Colonic mucosa (tissue), 4 donors: ENCODE data around the gene SLC12A4. TPM values are rescaled to one million over a fixed set of nuclear protein-coding genes. Genes with fewer than 3 reads are reported as not detected.

Experiments used
- DNase-seq: peaks from one replicate; pipeline ENCODE4 v3.0.0-alpha.2; 2020
- H3K27ac ChIP-seq: fragments of 200-600 bp; one replicate; pipeline ENCODE4 v1.8.0; 2021
- H3K27me3 ChIP-seq: fragments of 200-600 bp; one replicate; pipeline ENCODE4 v1.8.0; 2021
- H3K36me3 ChIP-seq: fragments of 200-600 bp; one replicate; pipeline ENCODE4 v1.8.0; 2021
- H3K4me1 ChIP-seq: fragments of 200-600 bp; one replicate; pipeline ENCODE4 v1.8.0; 2021; ENCODE audit warnings: mild to moderate bottlenecking
- H3K4me3 ChIP-seq: fragments of 200-600 bp; one replicate; pipeline ENCODE4 v1.8.0; 2021
- H3K9ac ChIP-seq, 2 donors: one replicate each; pipeline ENCODE4 v1.7.0; 2013; ENCODE audit warnings: control low read depth in 2 of 2, low read depth in 2 of 2, low read length in 2 of 2
- H3K9me3 ChIP-seq: fragments of 200-600 bp; one replicate; pipeline ENCODE4 v1.8.0; 2021
- intact Hi-C: fragments of 100-400 bp; cut with DNase I; formaldehyde crosslinking; loops from one replicate; pipeline ENCODE4 v1.14.1; 2022
- total RNA-seq, 2 donors: library from RNA; stranded (reverse); fragmentation: NEBNext Ultra II Directional in 1 of 2; extraction: Animal tissue kit (Norgen Biotek cat#: 25700) in 1 of 2; gene quantifications; one replicate each; pipeline ENCODE4 v1.2.1, GENCODE V29; 2021
- TF ChIP-seq, protein P1 (sequence below): fragments of 200-600 bp; IDR thresholded peaks from one replicate; pipeline ENCODE4 v1.8.0; 2022; ENCODE audit warnings: antibody characterized with exemption, mild to moderate bottlenecking
- donor health status: healthy.
- donor health status: DM: no; HTN: no; CAD: no.
- donor health status: DM: no; HTN: no; CAD: no.

Gene SLC12A4
- total RNA-seq, 2 donors from 2014 or later = 8.7 to 17.0 TPM

DNA sequence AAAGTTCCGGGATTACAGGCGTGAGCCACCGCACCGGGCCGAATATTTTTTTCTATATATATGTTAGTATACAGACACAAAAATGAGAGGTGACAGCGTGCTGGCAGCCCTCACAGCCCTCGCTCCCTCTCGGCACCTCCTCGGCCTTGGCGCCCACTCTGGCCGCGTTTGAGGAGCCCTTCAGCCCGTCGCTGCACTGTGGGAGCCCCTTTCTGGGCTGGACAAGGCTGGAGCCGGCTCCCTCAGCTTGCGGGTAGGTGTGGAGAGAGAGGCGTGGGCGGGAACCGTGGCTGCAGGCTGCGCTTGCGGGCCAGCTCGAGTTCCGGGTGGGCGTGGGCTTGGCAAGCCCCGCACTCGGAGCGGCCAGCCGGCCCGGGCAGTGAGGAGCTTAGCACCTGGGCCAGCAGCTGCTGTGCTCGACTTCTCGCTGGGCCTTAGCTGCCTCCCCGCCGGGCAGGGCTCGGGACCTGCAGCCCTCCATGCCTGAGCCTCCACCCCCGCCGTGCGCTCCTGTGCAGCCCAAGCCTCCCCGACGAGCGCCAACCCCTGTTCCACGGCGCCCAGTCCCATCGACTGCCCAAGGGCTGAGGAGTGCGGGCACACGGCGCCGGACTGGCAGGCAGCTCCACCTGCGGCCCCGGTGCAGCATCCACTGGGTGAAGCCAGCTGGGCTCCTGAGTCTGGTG, 13.7 kb upstream of the SLC12A4 start:
- TF ChIP-seq, protein P1, sequence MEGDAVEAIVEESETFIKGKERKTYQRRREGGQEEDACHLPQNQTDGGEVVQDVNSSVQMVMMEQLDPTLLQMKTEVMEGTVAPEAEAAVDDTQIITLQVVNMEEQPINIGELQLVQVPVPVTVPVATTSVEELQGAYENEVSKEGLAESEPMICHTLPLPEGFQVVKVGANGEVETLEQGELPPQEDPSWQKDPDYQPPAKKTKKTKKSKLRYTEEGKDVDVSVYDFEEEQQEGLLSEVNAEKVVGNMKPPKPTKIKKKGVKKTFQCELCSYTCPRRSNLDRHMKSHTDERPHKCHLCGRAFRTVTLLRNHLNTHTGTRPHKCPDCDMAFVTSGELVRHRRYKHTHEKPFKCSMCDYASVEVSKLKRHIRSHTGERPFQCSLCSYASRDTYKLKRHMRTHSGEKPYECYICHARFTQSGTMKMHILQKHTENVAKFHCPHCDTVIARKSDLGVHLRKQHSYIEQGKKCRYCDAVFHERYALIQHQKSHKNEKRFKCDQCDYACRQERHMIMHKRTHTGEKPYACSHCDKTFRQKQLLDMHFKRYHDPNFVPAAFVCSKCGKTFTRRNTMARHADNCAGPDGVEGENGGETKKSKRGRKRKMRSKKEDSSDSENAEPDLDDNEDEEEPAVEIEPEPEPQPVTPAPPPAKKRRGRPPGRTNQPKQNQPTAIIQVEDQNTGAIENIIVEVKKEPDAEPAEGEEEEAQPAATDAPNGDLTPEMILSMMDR = no peak
- Histone ChIP-seq H3K36me3 (no peaks in the 10 kb centered on the region), H3K9ac (no peak overlapping the region), H3K4me3 (no peak overlapping the region), H3K4me1 (peaks cover 7% of the 10 kb centered on the region), H3K9me3 (no peaks in the 10 kb centered on the region), H3K27me3 (no peaks in the 10 kb centered on the region), H3K27ac (no peak overlapping the region)
- DNase-seq = no peak
- intact Hi-C loops = no loop called here

DNA sequence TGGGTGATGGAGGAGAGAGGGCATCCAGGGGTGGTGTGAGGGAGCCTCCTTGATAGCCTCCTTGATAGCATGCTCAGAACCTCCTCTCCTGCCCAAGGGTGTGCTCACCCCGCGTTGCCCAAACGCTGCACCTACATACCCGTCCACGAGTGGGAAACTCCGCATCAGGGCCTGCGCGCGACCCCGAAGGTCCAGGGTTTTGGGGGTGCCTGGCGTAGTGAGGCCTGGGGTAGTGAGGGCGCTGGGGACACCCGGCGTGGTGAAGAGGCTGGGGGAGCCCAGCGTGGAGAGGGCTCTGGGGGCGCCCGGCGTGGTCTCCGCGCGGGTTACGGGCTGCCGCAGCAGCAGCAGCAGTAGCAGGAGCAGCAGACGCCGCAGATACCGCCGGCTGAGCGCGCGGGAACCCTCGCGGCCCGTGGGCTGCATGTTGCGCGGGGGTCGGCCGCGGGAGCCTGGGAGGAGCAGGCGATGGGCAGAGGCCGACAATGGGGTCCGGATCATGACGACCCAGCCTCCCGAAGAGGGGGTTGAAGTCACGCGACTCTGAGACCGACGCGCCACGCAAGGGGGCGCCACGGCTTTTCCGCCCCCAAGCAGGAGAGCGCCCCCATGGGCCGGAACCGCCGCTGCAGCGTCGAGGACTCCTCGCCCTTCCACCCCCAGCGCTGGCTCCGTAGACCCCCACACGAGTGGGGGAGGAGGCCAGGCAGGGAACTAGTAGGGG, 11.7 kb upstream of the SLC12A4 start, which contains the start of gene DPEP3:
DPEP3 (minus strand) TSS at position 545 of the 724 bp plus-strand sequence; CDS start at position 426, 119 bp downstream.
- H3K4me3 ChIP-seq = no peak within 1 kb of the TSS
- TF ChIP-seq, protein P1 = no peak
- H3K27ac ChIP-seq = no peak within 1 kb of the TSS
- H3K9ac ChIP-seq = no peak within 1 kb of the TSS
- H3K9me3 ChIP-seq = no peaks in the 10 kb centered on the region
- no peaks in the 10 kb centered on the region for H3K27me3 ChIP-seq
- intact Hi-C loops = no loop called here
- DNase-seq = no peak
- peaks cover 7% of the 10 kb centered on the region for H3K4me1 ChIP-seq
- no peaks in the 10 kb centered on the region for H3K36me3 ChIP-seq

DNA sequence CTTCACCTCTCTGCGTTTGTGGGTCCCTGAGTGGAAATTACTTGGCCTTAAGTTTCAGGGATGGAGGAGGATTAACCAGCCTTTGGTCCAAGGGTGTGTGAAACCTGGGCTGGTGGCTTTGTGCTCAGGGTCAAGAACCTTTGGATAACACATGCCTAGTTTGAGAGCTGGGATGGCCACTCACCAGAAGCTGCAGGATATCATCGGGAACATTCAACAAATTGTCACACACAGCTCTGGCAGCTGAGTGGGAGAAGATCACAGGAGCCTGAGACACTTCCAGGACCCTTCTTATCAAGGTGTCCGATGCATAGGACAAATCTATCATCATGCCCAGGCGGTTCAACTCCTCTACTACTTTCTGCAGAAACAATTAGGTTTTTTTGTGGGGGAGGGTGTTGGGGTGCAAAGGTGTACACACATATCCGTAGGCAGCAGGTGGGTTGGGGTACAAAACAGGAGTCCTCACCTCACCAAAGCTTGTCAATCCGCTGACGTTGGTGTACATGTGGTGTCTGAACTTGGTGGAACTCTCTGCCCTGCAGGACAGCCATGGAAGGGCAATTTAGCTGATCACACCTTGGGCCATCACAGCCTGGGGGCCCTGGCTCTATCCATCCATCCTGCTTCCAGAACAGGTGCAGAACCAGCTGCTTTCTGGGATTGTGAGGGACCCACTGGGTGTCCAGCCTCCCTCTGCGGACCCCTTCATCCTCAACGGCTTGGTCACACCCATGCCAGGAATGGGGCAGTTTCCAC, 9.2 kb upstream of the SLC12A4 start:
- Histone ChIP-seq H3K4me1 (no peaks in the 10 kb centered on the region), H3K9ac (no peak overlapping the region), H3K27me3 (no peaks in the 10 kb centered on the region), H3K36me3 (no peaks in the 10 kb centered on the region), H3K9me3 (no peaks in the 10 kb centered on the region), H3K27ac (no peak overlapping the region), H3K4me3 (no peak overlapping the region)
- TF ChIP-seq, protein P1 = no peak
- intact Hi-C loops = no loop called here
- DNase-seq = no peak

DNA sequence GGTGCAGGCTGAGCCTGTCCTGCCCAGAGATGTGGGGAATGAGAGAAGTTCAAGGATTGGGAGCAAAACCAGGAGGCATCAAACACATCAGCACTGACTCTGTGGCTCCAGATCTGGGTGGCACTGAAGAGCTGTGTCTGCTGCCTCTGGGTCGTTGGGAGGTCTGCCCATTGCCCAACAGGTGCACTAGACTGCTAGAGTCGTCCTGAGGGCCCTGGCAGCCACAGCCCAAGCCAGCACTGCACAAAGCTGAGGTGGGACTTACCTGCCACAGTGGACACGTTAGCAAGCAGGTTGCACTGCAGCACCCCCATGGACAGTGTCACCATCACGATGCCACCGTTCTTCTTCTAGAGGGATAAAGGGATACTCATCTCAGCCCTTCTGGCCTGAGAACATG, 8.6 kb upstream of the SLC12A4 start:
- Histone ChIP-seq H3K9ac (no peak overlapping the region), H3K36me3 (no peaks in the 10 kb centered on the region), H3K27me3 (no peaks in the 10 kb centered on the region), H3K4me3 (no peak overlapping the region), H3K4me1 (no peaks in the 10 kb centered on the region), H3K9me3 (no peaks in the 10 kb centered on the region), H3K27ac (no peak overlapping the region)
- intact Hi-C loops = no loop called here
- DNase-seq = no peak
- TF ChIP-seq, protein P1 = no peak

DNA sequence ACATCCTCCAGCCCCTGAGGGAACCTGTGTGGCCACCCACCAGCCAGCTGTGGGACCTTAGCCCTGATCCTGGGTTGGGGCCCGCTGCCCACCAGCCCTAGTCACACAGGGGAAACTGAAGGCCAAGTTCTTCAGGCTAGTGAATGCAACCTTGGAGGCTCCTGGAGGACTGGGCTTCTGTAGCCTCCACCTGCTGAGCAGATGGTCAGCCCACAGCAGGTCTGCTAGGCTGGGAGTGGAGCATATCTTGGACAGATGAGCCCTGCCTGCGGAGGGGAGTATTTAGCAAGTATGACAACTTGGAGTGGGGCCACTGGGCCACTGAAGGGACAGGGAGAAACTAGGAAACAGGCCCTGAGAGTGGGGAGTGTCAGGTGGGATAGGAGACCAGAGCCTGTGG, 7.8 kb upstream of the SLC12A4 start:
- intact Hi-C loops = no loop called here
- Histone ChIP-seq H3K9ac (no peak overlapping the region), H3K4me1 (no peaks in the 10 kb centered on the region), H3K4me3 (no peak overlapping the region), H3K27me3 (no peaks in the 10 kb centered on the region), H3K36me3 (no peaks in the 10 kb centered on the region), H3K27ac (no peak overlapping the region), H3K9me3 (no peaks in the 10 kb centered on the region)
- TF ChIP-seq, protein P1 = no peak
- no peak for DNase-seq
